CD4-positive, alpha-beta T cell (primary cell): ENCODE results near the gene PPP4R3A. TPM values are rescaled to one million over a fixed set of nuclear protein-coding genes. Genes with fewer than 3 reads are reported as not detected.

ENCODE experiments used
- ATAC-seq: fragments of 200-7000 bp; cut with Tn5 transposase; one replicate; pipeline ENCODE4 v1.10.0; 2022; ENCODE audit warnings: mild to moderate bottlenecking; ENCODE audit not compliant: poor library complexity
- CTCF ChIA-PET: fragments of 350-600 bp; sonication (Branson Sonifier 250); formaldehyde crosslinking; loops from one replicate; lab custom pipeline; 2021; ENCODE audit warnings: antibody characterized with exemption, inconsistent platforms; lab: Charles Lee
- POLR2A ChIA-PET: fragments of 350-600 bp; sonication (Branson Sonifier 250); formaldehyde crosslinking; loops from one replicate; lab custom pipeline; 2021; ENCODE audit warnings: antibody characterized with exemption, inconsistent platforms; lab: Charles Lee
- DNase-seq, 14 experiments: peaks; one replicate each; pipeline ENCODE4 v3.0.0-alpha.2; 2013 to 2020; ENCODE audit warnings: mixed read lengths in 2 of 14
- H3K27ac ChIP-seq, 2 donors: one replicate each; pipeline versions ENCODE4 v1.5.1 to v1.7.0; 2013; ENCODE audit warnings: low read length in 2 of 2, low read depth in 1 of 2, mild to moderate bottlenecking in 1 of 2
- H3K27me3 ChIP-seq, 2 experiments: 1 replicate in 1 of 2; 2 replicates in 1 of 2; pipeline versions ENCODE4 v1.6.1 to v1.7.0; 2013; ENCODE audit warnings: low read length in 2 of 2, control low read depth in 1 of 2, mild to moderate bottlenecking in 1 of 2, moderate library complexity in 1 of 2; ENCODE audit not compliant: insufficient read depth in 2 of 2, control insufficient read depth in 1 of 2
- H3K36me3 ChIP-seq: one replicate; pipeline ENCODE4 v1.6.1; 2013; ENCODE audit warnings: low read length, control low read depth; ENCODE audit not compliant: insufficient read depth
- H3K4me1 ChIP-seq: one replicate; pipeline ENCODE4 v1.6.1; 2013; ENCODE audit warnings: low read length, control low read depth; ENCODE audit not compliant: insufficient read depth
- H3K4me3 ChIP-seq: one replicate; pipeline ENCODE4 v1.5.1; 2013; ENCODE audit warnings: mild to moderate bottlenecking, low read length, moderate library complexity
- H3K9me3 ChIP-seq, 2 experiments: 1 replicate in 1 of 2; 2 replicates in 1 of 2; pipeline versions ENCODE4 v1.6.1 to v1.7.0; 2013; ENCODE audit warnings: low read length in 2 of 2, mild to moderate bottlenecking in 2 of 2, control low read depth in 1 of 2, moderate library complexity in 1 of 2; ENCODE audit not compliant: control insufficient read depth in 1 of 2, insufficient read depth in 1 of 2
- H3K27ac Mint-ChIP-seq: one replicate; pipeline ENCODE4 v1.8.0; 2020; ENCODE audit warnings: mixed read lengths
- H3K27me3 Mint-ChIP-seq: one replicate; pipeline ENCODE4 v1.8.0; 2021; ENCODE audit warnings: mixed read lengths
- H3K36me3 Mint-ChIP-seq: one replicate; pipeline ENCODE4 v1.8.0; 2021; ENCODE audit warnings: low read depth, mixed read lengths
- H3K4me1 Mint-ChIP-seq: one replicate; pipeline ENCODE4 v1.8.0; 2021; ENCODE audit warnings: low read depth, mixed read lengths
- H3K4me3 Mint-ChIP-seq: one replicate; pipeline ENCODE4 v1.8.0; 2020; ENCODE audit warnings: mild to moderate bottlenecking, mixed read lengths
- H3K9me3 Mint-ChIP-seq: one replicate; pipeline ENCODE4 v1.8.0; 2020; ENCODE audit warnings: mixed read lengths
- intact Hi-C, 2 experiments: fragments of 100-400 bp; cut with DNase I in 1 of 2; cut with micrococcal nuclease in 1 of 2; formaldehyde crosslinking; loops; one replicate each; pipeline versions ENCODE4 v1.15.1 to v1.9.0; 2023 to 2025; cut with DNase I, micrococcal nuclease
- total RNA-seq, 174 experiments: library from RNA in 2 of 174; stranded (reverse) in 2 of 174; gene quantifications; one replicate each; pipeline ENCODE4 v1.2.3 and lab custom pipeline; 2021 to 2026
- TF ChIP-seq, protein P1 (sequence below): fragments of 200-600 bp; IDR thresholded peaks from one replicate; pipeline ENCODE4 v1.8.0; 2022; ENCODE audit warnings: antibody characterized with exemption, mild to moderate bottlenecking

The PPP4R3A gene
- total RNA-seq, 2 experiments from 2014 or later = 189 to 205 TPM

DNA sequence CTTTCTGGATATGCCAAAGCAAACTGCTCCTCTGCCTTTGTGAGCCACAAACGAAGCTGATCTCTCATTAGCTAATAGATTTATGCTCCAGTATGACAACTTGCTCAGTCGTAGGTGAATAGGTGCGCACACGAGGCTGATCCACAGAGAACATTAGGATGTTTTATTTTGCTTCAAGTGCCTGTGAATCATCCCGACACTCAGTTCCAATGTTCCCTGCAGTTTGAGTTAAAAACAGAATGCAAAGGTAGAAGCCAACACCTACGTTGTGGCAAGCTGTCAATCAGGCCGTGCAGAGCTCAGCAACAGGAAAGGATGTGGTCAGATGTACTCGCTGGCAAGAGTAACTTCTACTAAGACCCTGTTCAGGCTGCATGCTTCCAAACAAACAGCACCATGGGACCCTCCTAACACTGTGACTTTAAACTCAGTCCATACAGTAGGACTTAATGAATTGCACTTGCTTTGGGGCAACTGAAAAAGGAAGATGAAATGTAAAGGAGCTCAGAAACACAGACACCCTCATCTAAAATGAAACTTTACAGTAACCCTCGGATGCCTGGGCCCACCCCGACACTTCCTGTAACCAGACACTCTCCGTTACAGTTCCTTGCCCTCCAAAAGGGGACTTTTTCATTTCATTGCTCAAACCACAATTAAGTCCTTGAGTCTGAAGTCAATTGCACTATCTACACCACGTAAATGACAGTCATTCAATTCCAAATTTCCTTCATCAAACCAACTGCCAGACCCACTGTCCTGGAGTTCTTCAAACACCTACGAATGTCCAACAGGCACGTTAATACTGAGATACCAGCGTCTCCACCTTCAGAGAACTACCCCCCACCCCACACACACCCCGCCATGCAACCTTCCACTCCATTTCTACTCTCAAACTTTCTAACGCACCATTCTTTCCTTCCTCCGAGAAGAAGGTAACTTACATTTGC lies 94.0 kb downstream of the PPP4R3A start:
- ATAC-seq (peak; percentile 54), DNase-seq (peak; percentile 49 to 91 (median 62))
- peaks cover 59% of the 10 kb centered on the region for H3K4me1 ChIP-seq
- Mint-ChIP-seq H3K27me3 (no peaks in the 10 kb centered on the region), H3K4me3 (peak overlapping the region; percentile 99), H3K36me3 (peaks cover 46% of the 10 kb centered on the region), H3K27ac (peak overlapping the region; percentile 98), H3K4me1 (peaks cover 65% of the 10 kb centered on the region), H3K9me3 (no peaks in the 10 kb centered on the region)
- intact Hi-C loops = loop anchor here (1.0 to 5.0 kb wide), 6 partner anchors 11 to 456 kb away; partner anchors contain the start of gene GPR68 (in 1 of the 2)
- H3K36me3 ChIP-seq = peaks cover 25% of the 10 kb centered on the region
- H3K27ac ChIP-seq = peak overlapping the region; percentile 80 to 96
- TF ChIP-seq, protein P1, sequence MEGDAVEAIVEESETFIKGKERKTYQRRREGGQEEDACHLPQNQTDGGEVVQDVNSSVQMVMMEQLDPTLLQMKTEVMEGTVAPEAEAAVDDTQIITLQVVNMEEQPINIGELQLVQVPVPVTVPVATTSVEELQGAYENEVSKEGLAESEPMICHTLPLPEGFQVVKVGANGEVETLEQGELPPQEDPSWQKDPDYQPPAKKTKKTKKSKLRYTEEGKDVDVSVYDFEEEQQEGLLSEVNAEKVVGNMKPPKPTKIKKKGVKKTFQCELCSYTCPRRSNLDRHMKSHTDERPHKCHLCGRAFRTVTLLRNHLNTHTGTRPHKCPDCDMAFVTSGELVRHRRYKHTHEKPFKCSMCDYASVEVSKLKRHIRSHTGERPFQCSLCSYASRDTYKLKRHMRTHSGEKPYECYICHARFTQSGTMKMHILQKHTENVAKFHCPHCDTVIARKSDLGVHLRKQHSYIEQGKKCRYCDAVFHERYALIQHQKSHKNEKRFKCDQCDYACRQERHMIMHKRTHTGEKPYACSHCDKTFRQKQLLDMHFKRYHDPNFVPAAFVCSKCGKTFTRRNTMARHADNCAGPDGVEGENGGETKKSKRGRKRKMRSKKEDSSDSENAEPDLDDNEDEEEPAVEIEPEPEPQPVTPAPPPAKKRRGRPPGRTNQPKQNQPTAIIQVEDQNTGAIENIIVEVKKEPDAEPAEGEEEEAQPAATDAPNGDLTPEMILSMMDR = no peak
- ChIA-PET POLR2A (interaction anchor here (0.6 to 12.0 kb wide), 32 partner anchors 11 to 1033 kb away, joined by 3 to 294 read pairs (median 6); partner anchors contain the start of genes GPR68, PPP4R3A and RPS6KA5), CTCF (interaction anchor here (0.7 to 6.4 kb wide), 9 partner anchors 10 to 93 kb away, joined by 3 to 62 read pairs (median 5); no protein-coding TSS in a partner anchor)
- H3K4me3 ChIP-seq = peak overlapping the region; percentile 91
- no peaks in the 10 kb centered on the region for H3K9me3 ChIP-seq
- no peaks in the 10 kb centered on the region for H3K27me3 ChIP-seq

DNA sequence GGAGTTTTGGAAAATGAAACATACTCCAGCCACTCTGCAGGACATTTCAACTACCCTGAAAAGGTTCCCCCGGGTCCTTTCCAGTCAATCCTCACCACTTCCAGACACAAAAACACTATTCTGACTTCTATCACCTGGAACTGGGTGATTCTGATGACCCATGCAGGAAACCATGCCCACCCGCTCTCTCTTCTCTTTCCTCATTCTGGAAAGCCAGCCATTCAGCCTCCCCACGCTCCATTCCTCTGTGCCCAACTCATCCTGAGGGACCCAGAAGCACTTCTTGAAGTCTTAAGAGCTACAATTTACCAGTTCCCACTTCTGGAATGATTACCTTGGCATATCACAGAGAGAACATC lies 95.7 kb downstream of the PPP4R3A start:
- H3K4me3 ChIP-seq = peak overlapping the region; percentile 91
- TF ChIP-seq, protein P1 = no peak
- CTCF ChIA-PET = interaction anchor here (1.6 to 6.4 kb wide), 4 partner anchors 13 to 91 kb away, joined by 4 to 62 read pairs (median 27); no protein-coding TSS in a partner anchor
- ATAC-seq = no peak
- intact Hi-C loops = loop anchor here in 1 of 2 experiments (5.0 kb wide), 1 partner anchor 352 kb away; the partner anchor contains the start of gene RPS6KA5
- H3K4me1 Mint-ChIP-seq = peaks cover 75% of the 10 kb centered on the region
- H3K27ac ChIP-seq = peak overlapping the region; percentile 75 to 96
- peaks cover 75% of the 10 kb centered on the region for H3K4me1 ChIP-seq
- no peaks in the 10 kb centered on the region for H3K27me3 Mint-ChIP-seq
- peaks cover 62% of the 10 kb centered on the region for H3K36me3 Mint-ChIP-seq
- peaks cover 41% of the 10 kb centered on the region for H3K36me3 ChIP-seq
- H3K9me3 ChIP-seq = no peaks in the 10 kb centered on the region
- POLR2A ChIA-PET = interaction anchor here (1.3 to 12.0 kb wide), 14 partner anchors 13 to 354 kb away, joined by 4 to 294 read pairs (median 14); partner anchors contain the start of gene RPS6KA5
- H3K9me3 Mint-ChIP-seq = no peaks in the 10 kb centered on the region
- DNase-seq = peak in 1 of 14 experiments; percentile 17
- H3K4me3 Mint-ChIP-seq = peak overlapping the region; percentile 99
- H3K27me3 ChIP-seq = no peaks in the 10 kb centered on the region
- peak overlapping the region; percentile 98 for H3K27ac Mint-ChIP-seq
